ENCODE data around the gene CACNB1. TPM values are rescaled to one million over a fixed set of nuclear protein-coding genes. Genes with fewer than 3 reads are reported as not detected.

CACNB1 gene
- total RNA-seq, 1 donor from 2014 or later = 77.1 TPM

- no peak for TF ChIP-seq CTCF (IDR thresholded peaks at IDR 0.05; ENCODE audit: partially characterized antibody, unreplicated experiment)
- no peak for DNase-seq
- no peak overlapping the region for H3K27ac Mint-ChIP-seq (ENCODE audit: unreplicated experiment)
- H3K36me3 Mint-ChIP-seq (ENCODE audit: unreplicated experiment) = no peaks in the 10 kb centered on the region
- no peak overlapping the region for H3K4me3 Mint-ChIP-seq (ENCODE audit: unreplicated experiment)
- H3K27me3 Mint-ChIP-seq (ENCODE audit: unreplicated experiment) = no peaks in the 10 kb centered on the region
- peaks cover 1% of the 10 kb centered on the region for H3K9me3 Mint-ChIP-seq (ENCODE audit: unreplicated experiment)
- peaks cover 9% of the 10 kb centered on the region for H3K4me1 Mint-ChIP-seq (ENCODE audit: low read depth, unreplicated experiment)
Observed at GRCh38 chr17:39243155-39243554, 45.7 kb upstream of the CACNB1 start.

GRCh38 chr17:39240631-39241030 lies 43.2 kb upstream of the CACNB1 start:
- no peak overlapping the region for H3K27ac Mint-ChIP-seq (ENCODE audit: unreplicated experiment)
- H3K27me3 Mint-ChIP-seq (ENCODE audit: unreplicated experiment) = peaks cover 4% of the 10 kb centered on the region
- DNase-seq = no peak
- H3K4me1 Mint-ChIP-seq (ENCODE audit: low read depth, unreplicated experiment) = peaks cover 12% of the 10 kb centered on the region
- no peaks in the 10 kb centered on the region for H3K36me3 Mint-ChIP-seq (ENCODE audit: unreplicated experiment)
- H3K9me3 Mint-ChIP-seq (ENCODE audit: unreplicated experiment) = peaks cover 1% of the 10 kb centered on the region
- no peak overlapping the region for H3K4me3 Mint-ChIP-seq (ENCODE audit: unreplicated experiment)
- TF ChIP-seq CTCF (IDR thresholded peaks at IDR 0.05; ENCODE audit: partially characterized antibody, unreplicated experiment) = no peak

- Mint-ChIP-seq H3K4me1 (ENCODE audit: low read depth, unreplicated experiment) (peaks cover 15% of the 10 kb centered on the region), H3K36me3 (ENCODE audit: unreplicated experiment) (no peaks in the 10 kb centered on the region), H3K4me3 (ENCODE audit: unreplicated experiment) (no peak overlapping the region), H3K9me3 (ENCODE audit: unreplicated experiment) (peaks cover 3% of the 10 kb centered on the region), H3K27me3 (ENCODE audit: unreplicated experiment) (peaks cover 6% of the 10 kb centered on the region), H3K27ac (ENCODE audit: unreplicated experiment) (no peak overlapping the region)
- TF ChIP-seq CTCF (IDR thresholded peaks at IDR 0.05; ENCODE audit: partially characterized antibody, unreplicated experiment) = peak; percentile 70
- peak; percentile 71 for DNase-seq
Observed at GRCh38 chr17:39239640-39240314, 42.3 kb upstream of the CACNB1 start.

GRCh38 chr17:39238311-39238972 lies 41.0 kb upstream of the CACNB1 start:
- no peak for TF ChIP-seq CTCF (IDR thresholded peaks at IDR 0.05; ENCODE audit: partially characterized antibody, unreplicated experiment)
- Mint-ChIP-seq H3K27me3 (ENCODE audit: unreplicated experiment) (peaks cover 6% of the 10 kb centered on the region), H3K9me3 (ENCODE audit: unreplicated experiment) (peaks cover 3% of the 10 kb centered on the region), H3K27ac (ENCODE audit: unreplicated experiment) (no peak overlapping the region), H3K4me1 (ENCODE audit: low read depth, unreplicated experiment) (peaks cover 6% of the 10 kb centered on the region), H3K4me3 (ENCODE audit: unreplicated experiment) (no peak overlapping the region), H3K36me3 (ENCODE audit: unreplicated experiment) (no peaks in the 10 kb centered on the region)
- no peak for DNase-seq

- no peak overlapping the region for H3K4me3 Mint-ChIP-seq (ENCODE audit: unreplicated experiment)
- no peak for TF ChIP-seq CTCF (IDR thresholded peaks at IDR 0.05; ENCODE audit: partially characterized antibody, unreplicated experiment)
- H3K36me3 Mint-ChIP-seq (ENCODE audit: unreplicated experiment) = no peaks in the 10 kb centered on the region
- peaks cover 6% of the 10 kb centered on the region for H3K4me1 Mint-ChIP-seq (ENCODE audit: low read depth, unreplicated experiment)
- peaks cover 3% of the 10 kb centered on the region for H3K9me3 Mint-ChIP-seq (ENCODE audit: unreplicated experiment)
- peaks cover 6% of the 10 kb centered on the region for H3K27me3 Mint-ChIP-seq (ENCODE audit: unreplicated experiment)
- H3K27ac Mint-ChIP-seq (ENCODE audit: unreplicated experiment) = no peak overlapping the region
- DNase-seq = no peak
Observed at GRCh38 chr17:39237586-39237985, 40.1 kb upstream of the CACNB1 start.
